Spleen (tissue), 7 donors: ENCODE results near the gene NFASC.

Experiments
- POLR2A ChIP-seq, 3 donors: fragments of 450-650 bp; IDR thresholded peaks; one replicate each; pipeline ENCODE4 v1.5.1; 2017; ENCODE audit warnings: antibody characterized with exemption in 3 of 3, mild to moderate bottlenecking in 1 of 3
- POLR2AphosphoS5 ChIP-seq, 3 donors: sonication (generic); formaldehyde crosslinking; IDR thresholded peaks; one replicate each; pipeline ENCODE4 v1.5.1; 2017; ENCODE audit warnings: antibody characterized with exemption in 3 of 3
- TF ChIP-seq, protein P1 (sequence below), 11 experiments: fragments of 200-600 bp in 7 of 11; fragments of 450-650 bp in 4 of 11; sonication (generic) in 4 of 11; IDR thresholded peaks in 8 of 11; conservative IDR thresholded peaks in 3 of 11; 1 replicate in 7 of 11; 2 replicates in 4 of 11; pipeline versions ENCODE4 v1.4.0 to v1.8.0; 2016 to 2021; ENCODE audit warnings: antibody characterized with exemption in 11 of 11, inconsistent platforms in 4 of 11, mild to moderate bottlenecking in 1 of 11
- donor health status: DM: no; HTN: no; CAD: no; lungs with moderate emphysema.
- donor health status: DM: no; HTN: no; CAD: no.
- donor health status: DM: no; HTN: no; CAD: no.

DNA sequence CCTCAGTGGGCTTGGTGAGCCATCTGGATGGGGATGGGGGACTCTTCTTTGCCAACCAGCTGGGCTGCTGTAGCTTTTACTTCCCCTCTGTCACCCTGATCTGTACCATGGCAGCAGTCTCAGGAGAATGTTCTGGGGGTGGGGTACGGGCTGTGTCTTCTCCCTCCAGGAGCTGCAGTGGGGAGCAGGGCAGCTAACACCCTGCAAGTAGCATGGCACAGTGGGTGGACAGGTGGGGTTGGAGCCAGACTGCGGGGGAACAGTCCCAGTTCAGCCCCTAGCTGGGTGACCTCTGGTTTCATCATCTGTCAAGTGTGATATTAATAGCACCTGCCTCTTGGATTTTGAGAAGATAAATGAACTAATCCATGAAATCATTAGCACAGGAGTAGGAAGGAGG is 3.1 kb downstream of the NFASC start:
- TF ChIP-seq, protein P1, sequence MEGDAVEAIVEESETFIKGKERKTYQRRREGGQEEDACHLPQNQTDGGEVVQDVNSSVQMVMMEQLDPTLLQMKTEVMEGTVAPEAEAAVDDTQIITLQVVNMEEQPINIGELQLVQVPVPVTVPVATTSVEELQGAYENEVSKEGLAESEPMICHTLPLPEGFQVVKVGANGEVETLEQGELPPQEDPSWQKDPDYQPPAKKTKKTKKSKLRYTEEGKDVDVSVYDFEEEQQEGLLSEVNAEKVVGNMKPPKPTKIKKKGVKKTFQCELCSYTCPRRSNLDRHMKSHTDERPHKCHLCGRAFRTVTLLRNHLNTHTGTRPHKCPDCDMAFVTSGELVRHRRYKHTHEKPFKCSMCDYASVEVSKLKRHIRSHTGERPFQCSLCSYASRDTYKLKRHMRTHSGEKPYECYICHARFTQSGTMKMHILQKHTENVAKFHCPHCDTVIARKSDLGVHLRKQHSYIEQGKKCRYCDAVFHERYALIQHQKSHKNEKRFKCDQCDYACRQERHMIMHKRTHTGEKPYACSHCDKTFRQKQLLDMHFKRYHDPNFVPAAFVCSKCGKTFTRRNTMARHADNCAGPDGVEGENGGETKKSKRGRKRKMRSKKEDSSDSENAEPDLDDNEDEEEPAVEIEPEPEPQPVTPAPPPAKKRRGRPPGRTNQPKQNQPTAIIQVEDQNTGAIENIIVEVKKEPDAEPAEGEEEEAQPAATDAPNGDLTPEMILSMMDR (IDR thresholded peaks at IDR 0.05 in 8 of 11, conservative IDR thresholded peaks at IDR 0.05 in 3 of 11) = no peak
- TF ChIP-seq POLR2A (IDR thresholded peaks at IDR 0.05) (no peak), POLR2AphosphoS5 (IDR thresholded peaks at IDR 0.05) (no peak)
